ENCODE measurements around the gene MOCOS.

MOCOS gene

DNA sequence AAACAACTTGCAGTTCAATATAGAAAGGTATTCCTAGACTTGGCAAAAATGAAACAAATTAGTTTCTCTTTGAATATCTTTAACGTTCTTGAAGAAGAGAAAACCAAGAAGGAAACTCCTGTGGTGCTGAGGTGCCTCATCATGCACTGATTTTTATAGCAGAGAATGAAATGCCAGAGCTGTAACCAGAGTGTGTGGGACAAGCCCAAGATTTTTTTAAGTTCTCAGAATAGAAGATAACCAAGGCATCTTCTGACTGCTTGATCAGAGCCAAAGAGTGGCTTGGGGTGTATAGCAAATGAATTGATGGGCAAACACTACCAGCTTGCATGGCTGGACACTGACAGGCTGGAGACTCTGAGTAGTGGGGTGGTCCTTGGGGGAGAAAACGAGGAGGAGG is 118.1 kb downstream of the MOCOS start:
- DNase-seq (ENCODE audit: low read depth): no peak

DNA sequence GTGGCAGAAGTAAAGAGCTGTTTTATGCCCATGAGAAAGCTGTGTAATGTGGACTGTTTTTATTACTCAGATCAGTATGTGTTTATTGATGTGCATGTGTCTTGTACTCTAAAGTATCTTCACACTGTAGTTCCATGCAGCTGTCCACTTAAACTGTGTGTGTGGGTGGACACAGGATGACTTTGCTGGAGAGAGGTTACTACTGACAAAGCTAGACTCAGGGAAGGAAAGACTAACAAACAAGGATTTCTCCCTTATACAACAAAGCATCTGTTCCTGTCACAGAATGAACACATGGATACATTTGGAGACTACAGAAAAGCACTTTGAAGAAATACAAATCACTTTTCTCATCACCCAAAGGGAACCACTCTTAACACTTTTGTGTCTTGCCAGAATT is 120.2 kb downstream of the MOCOS start:
- DNase-seq (ENCODE audit: low read depth): no peak

DNA sequence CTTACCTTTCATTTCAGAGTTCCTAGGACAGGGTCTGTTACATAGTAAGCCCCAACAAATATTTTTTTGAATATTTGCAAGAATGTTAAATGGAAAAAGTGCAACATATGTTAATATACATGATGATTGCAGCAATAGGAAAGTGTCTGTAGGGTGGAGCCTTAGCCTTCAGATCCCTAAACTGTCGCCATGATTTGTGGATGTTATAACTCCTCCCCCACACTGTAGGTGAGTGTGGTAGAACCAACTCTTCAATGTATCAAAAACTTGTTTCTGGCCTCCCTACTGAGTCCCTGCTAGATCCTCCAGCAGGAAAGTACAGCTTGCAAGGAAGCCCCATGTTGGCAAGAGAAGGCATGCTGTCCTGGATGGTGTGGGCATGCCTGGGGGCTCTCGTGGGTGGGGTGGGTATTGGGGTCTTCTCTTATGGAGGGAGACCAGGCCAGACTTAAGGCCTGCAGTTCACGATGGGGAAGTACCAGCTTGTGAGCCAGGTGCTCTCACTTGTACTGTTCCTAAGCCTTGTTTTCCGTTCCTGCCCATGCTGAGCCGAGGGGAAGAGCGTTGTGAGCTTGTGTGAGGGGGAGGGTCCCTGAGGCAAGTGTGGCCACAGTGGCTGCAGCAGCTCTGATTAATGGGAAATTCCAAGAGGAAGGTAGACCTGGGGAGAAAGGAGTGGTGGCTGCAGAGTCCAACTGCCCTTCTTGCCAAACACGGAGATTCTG is 121.6 kb downstream of the MOCOS start:
- no peak for DNase-seq (ENCODE audit: low read depth)

DNA sequence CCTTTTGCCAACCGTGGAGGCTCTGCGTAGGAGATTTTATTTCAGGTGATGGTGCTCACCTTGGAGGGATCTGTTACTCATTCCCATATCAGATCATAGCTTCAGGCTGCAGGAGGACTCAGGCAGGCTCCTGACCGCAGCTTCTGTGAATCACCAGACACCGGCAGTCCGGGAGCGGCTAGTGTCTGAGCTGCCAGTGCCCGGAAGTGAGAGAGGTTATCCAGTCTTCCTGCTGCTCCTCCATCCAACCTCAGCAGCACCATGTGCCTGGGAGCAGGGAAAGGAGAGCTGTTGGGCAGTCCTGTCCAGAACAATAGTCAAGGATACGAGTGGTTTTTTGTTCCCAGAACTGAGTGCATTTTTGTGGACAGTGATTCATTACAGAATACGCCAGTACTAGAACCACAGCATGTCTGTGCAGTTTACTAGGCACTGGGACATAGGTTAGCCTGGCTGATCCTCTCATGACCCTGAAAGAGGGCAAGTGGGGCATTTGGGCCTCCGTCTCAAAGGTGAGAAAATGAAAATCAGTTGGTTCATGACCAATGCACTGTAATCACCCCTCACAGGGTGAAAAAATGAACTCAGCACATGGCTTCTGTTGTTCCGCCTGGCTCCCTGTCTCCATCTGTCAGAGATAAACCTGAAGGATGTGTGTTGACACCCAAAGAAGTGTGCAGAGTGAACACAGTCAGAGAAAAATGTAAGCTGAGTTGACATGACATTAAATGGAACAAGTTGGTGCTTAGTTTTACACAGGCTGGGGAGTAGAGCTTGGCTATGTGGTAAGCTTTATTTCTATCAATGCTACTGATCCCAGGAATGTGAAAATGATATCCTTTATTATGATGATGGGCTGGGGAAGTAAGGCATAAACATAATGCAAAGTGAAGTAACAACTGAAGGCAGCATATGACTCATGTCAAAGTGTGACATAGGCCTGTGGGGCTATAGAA is 122.4 kb downstream of the MOCOS start:
- no peak for DNase-seq (ENCODE audit: low read depth)

DNA sequence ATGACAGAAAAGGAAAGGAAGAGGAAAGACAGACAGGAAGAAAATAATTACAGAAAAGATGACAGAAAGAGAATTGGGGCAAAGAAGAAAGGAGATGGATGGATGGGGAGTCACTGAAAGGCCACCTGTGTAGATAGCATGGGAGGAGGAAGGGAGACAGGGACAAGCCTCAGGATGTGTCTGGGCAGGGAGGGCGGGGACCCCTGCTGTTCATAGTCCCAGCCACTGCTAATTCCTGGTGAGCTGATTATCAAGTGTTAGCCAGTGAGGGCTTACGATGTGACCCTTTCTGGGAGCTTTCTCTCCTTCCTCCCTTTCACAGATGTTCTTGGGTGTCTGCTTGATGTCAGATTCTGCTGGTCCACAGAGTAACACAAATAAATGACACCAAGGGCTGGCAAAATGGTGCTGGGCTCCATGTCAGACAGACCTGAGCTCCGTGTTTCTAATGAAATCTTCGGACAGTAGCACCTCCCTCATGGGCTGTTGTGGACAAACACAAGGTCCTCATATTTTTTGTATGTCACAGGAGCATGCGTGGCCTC is 123.8 kb downstream of the MOCOS start:
- DNase-seq (ENCODE audit: low read depth): no peak

DNA sequence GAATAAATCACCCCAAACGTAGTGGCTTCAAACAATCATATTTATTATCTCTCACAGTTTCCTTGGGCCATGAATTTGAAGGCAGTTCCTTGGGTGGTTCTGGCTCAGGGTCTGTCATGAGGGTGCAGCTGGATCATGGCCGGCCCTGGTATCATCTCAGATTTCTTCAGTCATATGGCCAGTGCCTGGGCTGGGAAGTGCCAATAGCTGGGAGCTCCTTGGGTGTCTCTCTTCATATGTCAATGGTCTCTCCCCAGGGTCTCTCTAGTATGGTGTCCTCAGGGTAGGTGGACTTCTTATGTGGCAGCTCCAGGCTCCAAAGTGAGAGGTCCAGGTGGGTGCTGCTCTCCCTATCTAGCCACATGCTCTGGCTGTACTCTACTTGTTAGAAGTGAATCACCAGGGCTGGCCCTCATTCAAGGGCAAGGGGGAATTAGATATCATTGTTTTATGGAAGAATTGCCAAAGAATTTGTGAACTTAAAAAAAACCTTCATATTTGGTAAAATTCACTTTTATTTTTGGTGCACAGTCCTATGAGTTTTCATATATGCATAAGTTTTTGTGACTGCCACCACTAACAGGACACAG is 125.6 kb downstream of the MOCOS start:
- no peak for DNase-seq (ENCODE audit: low read depth)

DNA sequence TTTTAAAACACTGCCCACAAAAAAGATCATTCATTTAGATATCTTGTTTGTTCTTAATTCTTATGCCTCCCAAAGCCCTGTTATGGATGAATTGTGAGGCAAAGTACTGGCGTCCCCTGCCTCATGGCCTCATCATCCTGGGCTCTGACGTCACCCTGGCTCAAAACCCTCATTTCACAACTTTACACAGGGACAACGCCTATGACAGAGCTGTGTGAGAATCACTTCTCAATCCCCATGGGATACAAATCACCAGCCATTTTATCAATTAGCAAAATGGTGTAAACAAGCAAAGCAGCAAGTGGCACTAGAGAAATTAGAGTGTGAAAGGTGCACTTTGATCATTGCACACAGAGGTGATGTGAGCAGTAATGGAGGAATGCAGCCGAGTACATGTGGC is 126.8 kb downstream of the MOCOS start:
- no peak for DNase-seq (ENCODE audit: low read depth)

DNA sequence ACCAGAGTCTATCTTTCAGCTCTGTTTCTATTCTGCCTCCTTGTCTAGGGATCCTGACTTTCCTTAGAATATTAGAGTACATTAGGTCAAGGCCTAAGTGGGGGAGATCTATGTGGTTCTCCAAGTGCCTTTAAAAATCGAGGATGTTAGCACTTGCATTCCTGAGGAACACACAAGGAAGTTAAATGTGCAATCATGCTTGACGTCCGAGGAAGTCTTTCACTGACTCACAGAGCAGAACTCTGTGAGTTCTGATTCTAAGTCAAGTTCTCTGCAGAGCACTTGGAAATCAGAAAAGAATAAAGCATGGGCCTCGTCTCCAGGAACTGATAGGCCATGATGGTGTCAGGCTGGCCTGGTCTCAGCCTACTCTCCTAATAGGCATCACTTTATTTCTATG is 127.5 kb downstream of the MOCOS start:
- DNase-seq (ENCODE audit: low read depth): no peak

DNA sequence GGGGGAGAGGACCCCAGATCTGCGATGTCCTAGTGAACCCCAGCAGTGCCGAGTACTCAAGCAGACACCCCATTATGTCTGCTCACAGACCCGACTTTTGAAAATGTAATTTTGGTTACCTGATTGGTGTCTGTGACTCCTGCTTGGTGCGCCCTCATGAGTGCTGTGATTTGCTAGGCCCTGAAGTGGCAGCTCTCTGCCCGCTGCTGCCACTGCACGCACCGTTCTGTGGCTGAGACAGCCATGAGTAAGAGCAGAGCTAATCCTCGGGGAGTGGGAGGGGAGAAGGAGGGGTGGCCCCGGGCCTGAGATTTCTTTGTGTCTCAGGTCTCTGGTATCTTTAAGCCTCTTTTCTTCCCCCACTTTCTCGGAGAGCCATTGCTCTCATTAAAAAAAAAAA is 128.4 kb downstream of the MOCOS start:
- no peak for DNase-seq (ENCODE audit: low read depth)

DNA sequence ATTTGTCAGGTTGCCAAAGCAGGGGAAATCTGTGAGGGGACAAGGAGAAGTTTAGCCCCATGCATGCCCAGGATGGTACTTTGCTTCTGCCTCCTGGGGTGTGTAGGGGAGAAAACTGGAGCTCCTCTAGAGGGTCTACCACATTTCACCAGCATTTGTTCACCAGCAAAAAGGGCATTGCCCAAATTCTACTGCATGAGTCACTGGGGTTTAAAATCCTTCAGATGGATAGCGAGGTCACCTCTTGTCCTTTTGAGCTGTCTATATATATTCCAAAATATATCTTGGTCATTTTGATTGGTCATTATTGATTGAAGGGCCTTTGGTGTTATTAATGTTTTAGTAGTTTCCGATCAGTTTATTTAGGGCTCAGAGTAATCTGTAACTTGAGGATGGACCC is 128.9 kb downstream of the MOCOS start:
- no peak for DNase-seq (ENCODE audit: low read depth)
